Stromal cell of bone marrow (primary cell): ENCODE results near the gene UGT1A6.

Experiments used
- DNase-seq: peaks from one replicate; pipeline ENCODE4 v3.0.0-alpha.2; 2012; ENCODE audit warnings: low read depth

Gene UGT1A6

DNA sequence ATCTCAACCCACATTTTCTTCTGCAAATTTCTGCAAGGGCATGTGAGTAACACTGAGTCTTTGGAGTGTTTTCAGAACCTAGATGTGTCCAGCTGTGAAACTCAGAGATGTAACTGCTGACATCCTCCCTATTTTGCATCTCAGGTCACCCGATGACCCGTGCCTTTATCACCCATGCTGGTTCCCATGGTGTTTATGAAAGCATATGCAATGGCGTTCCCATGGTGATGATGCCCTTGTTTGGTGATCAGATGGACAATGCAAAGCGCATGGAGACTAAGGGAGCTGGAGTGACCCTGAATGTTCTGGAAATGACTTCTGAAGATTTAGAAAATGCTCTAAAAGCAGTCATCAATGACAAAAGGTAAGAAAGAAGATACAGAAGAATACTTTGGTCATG is 75.4 kb downstream of the UGT1A6 start:
- no peak for DNase-seq

- DNase-seq: no peak
Measured at GRCh38 chr2:233769260-233769659, 76.6 kb downstream of the UGT1A6 start.

DNA sequence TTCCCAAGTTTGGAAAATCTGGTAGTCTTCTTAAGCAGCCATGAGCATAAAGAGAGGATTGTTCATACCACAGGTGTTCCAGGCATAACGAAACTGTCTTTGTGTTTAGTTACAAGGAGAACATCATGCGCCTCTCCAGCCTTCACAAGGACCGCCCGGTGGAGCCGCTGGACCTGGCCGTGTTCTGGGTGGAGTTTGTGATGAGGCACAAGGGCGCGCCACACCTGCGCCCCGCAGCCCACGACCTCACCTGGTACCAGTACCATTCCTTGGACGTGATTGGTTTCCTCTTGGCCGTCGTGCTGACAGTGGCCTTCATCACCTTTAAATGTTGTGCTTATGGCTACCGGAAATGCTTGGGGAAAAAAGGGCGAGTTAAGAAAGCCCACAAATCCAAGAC is 79.5 kb downstream of the UGT1A6 start:
- DNase-seq: no peak

- no peak for DNase-seq
Measured at GRCh38 chr2:233772583-233772982, 79.9 kb downstream of the UGT1A6 start.

DNA sequence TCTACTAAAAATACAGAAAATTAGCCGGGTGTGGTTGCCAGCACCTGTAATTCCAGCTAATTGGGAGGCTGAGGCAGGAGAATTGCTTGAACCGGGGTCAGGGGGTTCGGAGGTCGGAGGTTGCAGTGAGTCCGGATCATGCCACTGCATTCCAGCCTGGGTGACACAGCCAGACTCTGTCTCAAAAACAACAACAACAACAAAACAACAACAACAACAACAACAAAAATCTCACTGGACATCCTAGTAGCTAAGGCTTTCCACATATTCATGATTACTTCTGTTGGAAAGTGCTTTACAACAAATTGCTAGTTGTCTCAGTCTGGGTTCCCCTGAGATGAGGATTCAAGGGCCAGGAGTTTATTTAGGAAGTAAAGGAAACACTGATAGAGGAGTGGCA is 81.2 kb downstream of the UGT1A6 start:
- DNase-seq: no peak

DNA sequence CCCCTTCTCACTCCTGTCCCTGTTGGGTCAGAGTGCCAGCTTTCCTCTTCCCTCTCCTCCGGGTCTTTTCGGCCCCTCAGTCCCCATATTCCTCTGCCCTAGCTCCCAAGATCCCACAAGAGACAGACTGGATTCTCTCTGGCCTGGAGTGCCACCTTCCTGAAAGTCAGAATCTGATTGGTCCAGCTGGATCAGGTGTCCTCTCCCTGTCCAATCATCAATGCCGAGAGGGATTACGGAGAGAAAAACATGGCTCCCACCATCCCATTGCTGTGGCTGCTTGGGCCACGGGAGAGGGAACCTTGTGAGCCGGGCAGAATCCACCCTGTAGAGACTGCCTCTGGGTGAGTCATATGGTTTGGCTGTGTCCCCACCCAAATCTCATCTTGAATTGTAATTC is 82.7 kb downstream of the UGT1A6 start:
- DNase-seq: no peak

- DNase-seq: no peak
Measured at GRCh38 chr2:233778030-233778429, 85.3 kb downstream of the UGT1A6 start, which contains the start of gene MROH2A. Gene MROH2A (plus strand): TSS chr2:233778330. CDS start chr2:233779359, 1,029 bp downstream.

GRCh38 chr2:233779722-233780121 is 87.0 kb downstream of the UGT1A6 start:
- DNase-seq: no peak

DNA sequence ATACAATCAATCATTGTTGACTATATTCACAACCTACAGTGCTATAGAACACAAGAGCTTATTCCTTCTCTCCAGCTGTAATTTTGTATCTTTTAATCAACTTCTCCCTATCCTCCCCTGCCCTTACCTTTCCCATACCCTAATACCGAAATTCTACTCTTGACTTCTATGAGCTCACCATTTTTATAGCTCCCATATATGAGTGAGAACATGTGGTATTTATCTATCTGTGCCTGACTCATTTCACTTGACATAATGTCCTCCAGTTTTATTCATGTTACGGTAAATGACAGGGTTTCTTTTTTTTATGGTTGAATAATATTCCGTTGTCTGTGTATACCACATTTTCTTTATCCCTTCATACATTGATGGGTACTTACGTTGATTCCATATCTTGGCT is 88.1 kb downstream of the UGT1A6 start:
- no peak for DNase-seq

DNA sequence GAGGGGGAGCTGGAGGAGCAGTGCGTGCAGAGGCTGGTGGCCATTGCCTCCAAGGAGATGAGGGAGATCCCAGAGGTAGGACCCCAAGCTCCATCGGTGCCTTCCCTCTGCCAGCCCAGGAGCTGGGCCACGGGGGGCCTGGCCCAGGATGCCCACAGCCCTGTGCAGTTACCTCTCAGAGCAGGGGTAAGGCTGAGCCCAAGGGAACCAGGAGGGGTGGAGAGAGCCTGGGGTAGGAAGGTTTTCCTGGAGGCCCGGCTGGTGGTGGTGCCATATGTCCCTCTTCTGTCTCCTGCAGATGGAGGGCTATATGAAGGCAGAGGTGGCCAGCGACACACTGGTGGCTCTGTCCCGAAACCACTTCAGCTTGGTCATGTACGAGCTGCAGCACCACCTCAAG is 96.9 kb downstream of the UGT1A6 start:
- no peak for DNase-seq

GRCh38 chr2:233791151-233791882 is 98.6 kb downstream of the UGT1A6 start:
- no peak for DNase-seq

GRCh38 chr2:233791883-233792329 is 99.2 kb downstream of the UGT1A6 start:
- no peak for DNase-seq

DNA sequence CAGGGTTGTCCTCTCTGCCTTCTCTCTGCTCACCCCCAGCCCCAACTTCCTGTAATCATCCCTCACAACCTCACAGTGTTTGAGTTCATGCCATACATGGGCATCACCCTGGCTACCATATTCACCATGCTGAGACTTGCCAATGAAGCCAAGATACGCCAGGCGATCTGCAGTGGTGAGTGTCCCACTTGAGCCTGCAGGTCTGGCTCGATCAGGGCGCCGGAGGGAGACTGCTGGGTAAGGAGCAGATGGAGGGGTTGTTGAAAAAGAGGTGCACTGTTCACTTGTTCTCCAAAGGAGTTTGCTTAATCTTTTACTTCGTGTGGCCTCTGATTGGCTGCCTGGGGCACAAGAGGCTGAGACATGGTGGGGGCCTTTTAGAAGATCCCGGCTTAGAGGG is 100.0 kb downstream of the UGT1A6 start:
- no peak for DNase-seq

DNA sequence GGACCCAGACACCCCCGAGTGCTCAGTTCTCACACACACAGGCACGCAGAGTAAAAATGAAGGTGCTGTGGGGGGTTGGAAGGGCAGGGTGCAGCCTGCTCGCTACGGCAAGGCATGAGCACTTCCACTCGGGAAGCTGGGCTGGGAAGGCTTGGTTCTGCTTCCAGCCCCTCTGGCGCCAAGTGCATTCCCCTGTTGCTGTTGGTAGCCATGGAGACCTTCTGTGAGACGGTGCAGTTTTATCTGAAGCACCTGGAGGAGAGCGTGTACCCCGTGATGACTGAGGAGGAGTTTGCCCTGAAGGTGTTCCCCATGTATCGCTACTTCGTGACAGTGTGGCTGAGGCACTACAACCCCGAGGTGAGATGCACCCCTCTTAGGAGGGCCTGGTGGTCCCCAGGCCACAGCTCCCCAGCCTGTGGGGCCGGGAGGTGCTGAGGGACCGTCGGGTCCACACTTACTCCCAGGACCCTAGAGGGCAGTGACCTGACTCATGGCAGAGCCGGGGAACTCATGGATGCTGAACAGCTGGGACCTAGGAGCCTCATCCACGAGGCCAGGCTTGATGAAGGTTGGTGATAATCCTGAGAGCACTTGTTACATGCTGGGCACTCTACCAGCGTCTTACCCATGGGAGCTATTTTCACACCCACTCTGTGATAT is 100.9 kb downstream of the UGT1A6 start:
- no peak for DNase-seq

- DNase-seq: no peak
Measured at GRCh38 chr2:233794128-233794658, 101.5 kb downstream of the UGT1A6 start.

GRCh38 chr2:233795735-233796171 is 103.1 kb downstream of the UGT1A6 start:
- no peak for DNase-seq

GRCh38 chr2:233796254-233796653 is 103.6 kb downstream of the UGT1A6 start:
- no peak for DNase-seq

GRCh38 chr2:233798335-233799086 is 105.8 kb downstream of the UGT1A6 start:
- DNase-seq: no peak

- no peak for DNase-seq
Measured at GRCh38 chr2:233799087-233799665, 106.5 kb downstream of the UGT1A6 start.

GRCh38 chr2:233799716-233800115 is 107.0 kb downstream of the UGT1A6 start:
- DNase-seq: no peak

DNA sequence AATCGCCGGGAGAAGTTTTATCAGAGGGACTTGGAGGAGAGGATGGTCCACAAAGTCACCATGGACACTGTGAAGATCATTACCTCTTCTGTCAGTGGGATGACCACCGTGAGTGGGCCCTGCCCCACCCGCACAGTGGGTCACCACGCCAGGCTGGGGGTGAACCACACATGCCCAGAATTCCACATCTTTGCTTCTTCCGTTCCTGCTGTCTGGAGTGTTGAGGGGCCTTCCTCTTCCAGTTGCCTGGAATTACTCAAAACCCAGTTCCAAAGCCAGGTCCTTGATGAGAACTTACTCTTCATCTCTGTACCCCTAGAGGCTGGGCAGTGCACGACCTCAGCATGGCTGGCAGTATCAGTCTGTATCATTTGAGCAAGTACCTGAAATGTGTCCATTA is 107.5 kb downstream of the UGT1A6 start:
- no peak for DNase-seq
